Activated naive CD8-positive, alpha-beta T cell treated with anti-CD3 and anti-CD28 coated beads for 36 hours (primary cell): ENCODE measurements around the gene NOP14. TPM values are rescaled to one million over a fixed set of nuclear protein-coding genes. Genes with fewer than 3 reads are reported as not detected.
"Not testable (repeated sequence)": the region's sequence is repeated elsewhere in the genome, so short reads cannot be mapped to it uniquely, and the experiment has no call there.

Source experiments
- DNase-seq: peaks from one replicate; pipeline ENCODE4 v3.0.0; 2021
- H3K27ac Mint-ChIP-seq: one replicate; pipeline ENCODE4 v1.8.0; 2022; ENCODE audit warnings: mild to moderate bottlenecking, moderate library complexity, mixed read lengths
- H3K27me3 Mint-ChIP-seq: one replicate; pipeline ENCODE4 v1.8.0; 2022; ENCODE audit warnings: mild to moderate bottlenecking, mixed read lengths
- H3K36me3 Mint-ChIP-seq: one replicate; pipeline ENCODE4 v1.8.0; 2021; ENCODE audit warnings: mild to moderate bottlenecking, mixed read lengths
- H3K4me1 Mint-ChIP-seq: one replicate; pipeline ENCODE4 v1.8.0; 2021; ENCODE audit warnings: mixed read lengths
- H3K4me3 Mint-ChIP-seq: one replicate; pipeline ENCODE4 v1.8.0; 2022; ENCODE audit warnings: mild to moderate bottlenecking, moderate library complexity, mixed read lengths
- H3K9me3 Mint-ChIP-seq: one replicate; pipeline ENCODE4 v1.8.0; 2022; ENCODE audit warnings: mixed read lengths
- total RNA-seq, 2 experiments: library from RNA; stranded (reverse); gene quantifications; one replicate each; pipeline ENCODE4 v1.2.3, GENCODE V29; 2021

The NOP14 gene
- total RNA-seq, 2 experiments from 2014 or later = 99.1 to 102 TPM

DNA sequence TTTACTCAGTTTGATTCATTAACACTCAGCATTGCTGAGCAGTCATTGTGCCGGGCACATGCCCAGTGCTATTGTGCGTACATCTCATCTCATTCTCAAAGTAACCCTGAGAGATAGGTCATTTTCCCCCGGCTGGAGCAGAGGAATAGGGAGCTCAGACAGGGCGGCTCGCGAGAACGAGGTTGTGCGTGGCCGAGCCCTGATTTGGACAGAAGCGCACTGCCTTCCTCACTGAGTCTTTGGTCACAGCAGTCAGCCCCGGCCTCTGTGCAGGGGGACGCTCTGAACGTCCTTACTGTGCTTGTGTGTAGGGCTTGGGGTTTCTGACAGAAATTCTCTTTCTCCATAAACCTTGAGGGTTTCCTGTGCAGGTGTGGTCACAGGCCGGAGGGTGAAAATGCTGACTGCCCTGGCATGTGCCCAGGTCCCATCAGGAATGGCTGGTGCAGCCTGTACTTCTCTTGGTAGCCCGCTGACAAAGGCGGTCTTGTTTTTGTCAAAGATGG is 39.5 kb downstream of the NOP14 start:
- H3K27ac Mint-ChIP-seq = peak overlapping the region; percentile 72
- H3K9me3 Mint-ChIP-seq = peaks cover 3% of the 10 kb centered on the region
- H3K27me3 Mint-ChIP-seq = no peaks in the 10 kb centered on the region
- H3K4me3 Mint-ChIP-seq = no peak overlapping the region
- H3K4me1 Mint-ChIP-seq = peaks cover 33% of the 10 kb centered on the region
- peaks cover 51% of the 10 kb centered on the region for H3K36me3 Mint-ChIP-seq
- no peak for DNase-seq

DNA sequence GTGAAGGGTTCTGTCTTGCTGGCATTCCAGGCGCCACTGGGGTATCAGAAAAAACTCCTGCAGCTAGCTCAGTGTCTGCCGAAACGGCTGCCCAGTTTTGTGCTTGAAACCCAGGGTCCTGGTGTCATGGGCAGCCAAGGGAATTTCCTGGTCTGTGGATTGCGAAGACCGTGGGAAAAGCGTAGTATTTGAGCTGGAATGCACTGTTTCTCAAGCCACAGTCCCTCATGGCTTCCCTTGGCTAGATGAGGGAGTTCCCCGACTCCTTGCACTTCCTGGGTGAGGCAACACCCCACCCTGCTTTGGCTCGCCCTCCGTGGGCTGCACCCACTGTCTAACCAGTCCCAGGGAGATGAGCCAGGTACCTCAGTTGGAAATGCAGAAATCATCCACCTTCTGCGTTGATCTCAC is 40.1 kb downstream of the NOP14 start:
- no peak for DNase-seq
- H3K4me1 Mint-ChIP-seq = peaks cover 37% of the 10 kb centered on the region
- H3K27me3 Mint-ChIP-seq = no peaks in the 10 kb centered on the region
- no peak overlapping the region for H3K4me3 Mint-ChIP-seq
- H3K9me3 Mint-ChIP-seq = peaks cover 3% of the 10 kb centered on the region
- peak overlapping the region; percentile 72 for H3K27ac Mint-ChIP-seq
- H3K36me3 Mint-ChIP-seq = peaks cover 56% of the 10 kb centered on the region

- H3K9me3 Mint-ChIP-seq = not testable (repeated sequence)
These were observed 40.6 kb downstream of the NOP14 start for GRCh38 chr4:2922453-2923101.

DNA sequence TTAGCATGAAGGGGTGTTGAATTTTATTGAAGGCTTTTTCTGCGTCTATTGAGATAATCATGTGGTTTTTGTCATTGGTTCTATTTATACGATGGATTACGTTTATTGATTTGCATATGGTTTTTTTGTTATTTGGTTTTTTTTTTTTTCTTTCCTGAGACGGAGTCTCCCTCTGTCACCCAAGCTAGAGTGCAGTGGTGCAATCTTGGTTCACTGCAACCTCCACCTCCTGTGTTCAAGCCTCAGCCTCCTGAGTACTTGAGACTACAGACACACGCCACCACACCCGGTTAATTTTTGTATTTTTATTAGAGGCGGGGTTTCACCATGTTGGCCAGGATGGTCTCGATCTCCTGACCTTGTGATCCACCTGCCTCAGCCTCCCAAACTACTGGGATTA is 44.5 kb downstream of the NOP14 start:
- not testable (repeated sequence) for H3K27me3 Mint-ChIP-seq, H3K4me3 Mint-ChIP-seq, DNase-seq, H3K27ac Mint-ChIP-seq, H3K9me3 Mint-ChIP-seq
- Mint-ChIP-seq H3K4me1 (peaks cover 50% of the 10 kb centered on the region), H3K36me3 (peaks cover 78% of the 10 kb centered on the region)

More at GRCh38 chr4:2922453-2923101, 40.6 kb downstream of the NOP14 start:
- DNase-seq = peak; percentile 21
- Mint-ChIP-seq H3K4me1 (peaks cover 42% of the 10 kb centered on the region), H3K36me3 (peaks cover 57% of the 10 kb centered on the region), H3K27ac (peak overlapping the region; percentile 72)
- H3K27me3 Mint-ChIP-seq, H3K4me3 Mint-ChIP-seq: not testable (repeated sequence)

DNA sequence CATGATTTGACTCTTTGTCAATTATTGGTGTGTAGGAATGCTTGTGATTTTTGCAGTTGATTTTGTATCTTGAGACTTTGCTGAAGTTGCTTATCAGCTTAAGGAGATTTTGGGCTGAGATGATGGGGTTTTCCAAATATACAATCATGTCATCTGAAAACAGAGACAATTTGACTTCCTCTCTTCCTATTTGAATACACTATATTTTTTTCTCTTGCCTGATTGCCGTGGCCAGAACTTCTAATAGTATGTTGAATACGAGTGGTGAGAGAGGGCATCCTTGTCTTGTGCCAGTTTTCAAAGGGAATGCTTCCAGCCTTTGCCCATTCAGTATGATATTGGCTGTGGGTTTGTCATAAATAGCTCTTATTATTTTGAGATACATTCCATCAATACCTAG is 44.9 kb downstream of the NOP14 start:
- H3K4me3 Mint-ChIP-seq, DNase-seq, H3K9me3 Mint-ChIP-seq, H3K27me3 Mint-ChIP-seq, H3K27ac Mint-ChIP-seq: not testable (repeated sequence)
- H3K36me3 Mint-ChIP-seq = peaks cover 74% of the 10 kb centered on the region
- H3K4me1 Mint-ChIP-seq = peaks cover 46% of the 10 kb centered on the region

- H3K4me1 Mint-ChIP-seq = peaks cover 33% of the 10 kb centered on the region
- H3K4me3 Mint-ChIP-seq = not testable (repeated sequence)
These were observed 46.5 kb downstream of the NOP14 start for GRCh38 chr4:2916696-2917095.

GRCh38 chr4:2915789-2916188 is 47.4 kb downstream of the NOP14 start:
- Mint-ChIP-seq H3K4me3 (no peak overlapping the region), H3K36me3 (peaks cover 55% of the 10 kb centered on the region), H3K4me1 (peaks cover 27% of the 10 kb centered on the region), H3K9me3 (peaks cover 3% of the 10 kb centered on the region), H3K27me3 (no peaks in the 10 kb centered on the region), H3K27ac (no peak overlapping the region)
- DNase-seq = no peak

More at GRCh38 chr4:2916696-2917095, 46.5 kb downstream of the NOP14 start:
- DNase-seq, H3K9me3 Mint-ChIP-seq, H3K27me3 Mint-ChIP-seq, H3K27ac Mint-ChIP-seq: not testable (repeated sequence)
- H3K36me3 Mint-ChIP-seq = peaks cover 61% of the 10 kb centered on the region

- peaks cover 44% of the 10 kb centered on the region for H3K36me3 Mint-ChIP-seq
- no peak overlapping the region for H3K4me3 Mint-ChIP-seq
- no peaks in the 10 kb centered on the region for H3K27me3 Mint-ChIP-seq
- DNase-seq = peak; percentile 48
- H3K4me1 Mint-ChIP-seq = peaks cover 17% of the 10 kb centered on the region
- H3K27ac Mint-ChIP-seq = no peak overlapping the region
- H3K9me3 Mint-ChIP-seq = no peaks in the 10 kb centered on the region
These were observed 48.7 kb downstream of the NOP14 start for GRCh38 chr4:2914256-2915126.

DNA sequence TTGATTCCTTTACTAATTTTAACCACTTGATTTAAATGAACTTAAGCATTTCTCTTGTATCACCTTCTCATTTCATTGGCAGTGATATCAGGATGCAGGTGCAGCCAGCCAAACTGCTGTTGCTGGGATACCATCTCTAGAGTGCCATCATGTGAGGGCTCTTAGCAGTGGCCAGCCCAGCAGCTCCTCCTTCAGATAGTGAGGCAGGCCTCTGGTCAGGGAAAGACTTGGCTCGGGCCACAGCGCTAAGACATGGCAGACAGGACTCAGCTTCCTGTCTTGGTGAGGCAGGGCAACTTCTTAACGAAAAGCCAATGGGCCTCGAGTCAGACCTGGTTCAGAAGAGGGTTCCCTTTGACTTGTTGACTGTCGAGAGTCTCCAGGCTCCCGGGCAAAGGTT is 50.0 kb downstream of the NOP14 start:
- peaks cover 36% of the 10 kb centered on the region for H3K36me3 Mint-ChIP-seq
- H3K4me3 Mint-ChIP-seq = no peak overlapping the region
- no peak overlapping the region for H3K27ac Mint-ChIP-seq
- H3K4me1 Mint-ChIP-seq = peaks cover 13% of the 10 kb centered on the region
- no peak for DNase-seq
- no peaks in the 10 kb centered on the region for H3K27me3 Mint-ChIP-seq
- no peaks in the 10 kb centered on the region for H3K9me3 Mint-ChIP-seq

- peaks cover 29% of the 10 kb centered on the region for H3K36me3 Mint-ChIP-seq
- H3K4me1 Mint-ChIP-seq = peaks cover 14% of the 10 kb centered on the region
- no peak overlapping the region for H3K27ac Mint-ChIP-seq
- H3K27me3 Mint-ChIP-seq = no peaks in the 10 kb centered on the region
- H3K9me3 Mint-ChIP-seq = no peaks in the 10 kb centered on the region
- no peak for DNase-seq
- H3K4me3 Mint-ChIP-seq = no peak overlapping the region
These were observed 51.3 kb downstream of the NOP14 start for GRCh38 chr4:2911868-2912267.

- no peak overlapping the region for H3K4me3 Mint-ChIP-seq
- H3K9me3 Mint-ChIP-seq = no peaks in the 10 kb centered on the region
- no peak for DNase-seq
- H3K27me3 Mint-ChIP-seq = no peaks in the 10 kb centered on the region
- peaks cover 27% of the 10 kb centered on the region for H3K4me1 Mint-ChIP-seq
- H3K27ac Mint-ChIP-seq = peak overlapping the region; percentile 45
- peaks cover 26% of the 10 kb centered on the region for H3K36me3 Mint-ChIP-seq
These were observed 52.8 kb downstream of the NOP14 start for GRCh38 chr4:2910409-2910808.

DNA sequence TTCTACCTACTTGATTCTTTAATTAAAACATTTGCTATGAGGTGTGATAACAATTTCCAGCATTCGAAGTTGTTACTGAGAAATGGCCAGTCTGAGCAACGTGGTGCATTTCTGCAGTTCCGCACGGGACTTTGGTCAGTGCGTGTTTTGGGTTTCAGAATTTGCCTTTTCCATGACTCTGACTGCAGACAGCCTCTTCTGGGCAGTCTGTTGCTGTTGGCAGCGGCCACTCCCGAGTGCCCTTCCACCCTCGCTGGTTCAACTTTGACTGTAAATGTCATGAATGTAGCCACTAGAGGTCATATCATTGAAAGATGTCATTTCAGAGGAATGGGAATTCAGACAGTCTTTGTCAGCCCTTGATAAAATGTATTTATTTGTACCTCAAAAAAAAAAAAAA is 53.6 kb downstream of the NOP14 start:
- no peak overlapping the region for H3K27ac Mint-ChIP-seq
- no peaks in the 10 kb centered on the region for H3K27me3 Mint-ChIP-seq
- peaks cover 24% of the 10 kb centered on the region for H3K4me1 Mint-ChIP-seq
- H3K36me3 Mint-ChIP-seq = peaks cover 22% of the 10 kb centered on the region
- no peaks in the 10 kb centered on the region for H3K9me3 Mint-ChIP-seq
- H3K4me3 Mint-ChIP-seq = no peak overlapping the region
- no peak for DNase-seq

- Mint-ChIP-seq H3K36me3 (peaks cover 25% of the 10 kb centered on the region), H3K27me3 (no peaks in the 10 kb centered on the region), H3K9me3 (no peaks in the 10 kb centered on the region), H3K27ac (no peak overlapping the region), H3K4me3 (no peak overlapping the region), H3K4me1 (peaks cover 24% of the 10 kb centered on the region)
- no peak for DNase-seq
These were observed 54.5 kb downstream of the NOP14 start for GRCh38 chr4:2908686-2909085.

DNA sequence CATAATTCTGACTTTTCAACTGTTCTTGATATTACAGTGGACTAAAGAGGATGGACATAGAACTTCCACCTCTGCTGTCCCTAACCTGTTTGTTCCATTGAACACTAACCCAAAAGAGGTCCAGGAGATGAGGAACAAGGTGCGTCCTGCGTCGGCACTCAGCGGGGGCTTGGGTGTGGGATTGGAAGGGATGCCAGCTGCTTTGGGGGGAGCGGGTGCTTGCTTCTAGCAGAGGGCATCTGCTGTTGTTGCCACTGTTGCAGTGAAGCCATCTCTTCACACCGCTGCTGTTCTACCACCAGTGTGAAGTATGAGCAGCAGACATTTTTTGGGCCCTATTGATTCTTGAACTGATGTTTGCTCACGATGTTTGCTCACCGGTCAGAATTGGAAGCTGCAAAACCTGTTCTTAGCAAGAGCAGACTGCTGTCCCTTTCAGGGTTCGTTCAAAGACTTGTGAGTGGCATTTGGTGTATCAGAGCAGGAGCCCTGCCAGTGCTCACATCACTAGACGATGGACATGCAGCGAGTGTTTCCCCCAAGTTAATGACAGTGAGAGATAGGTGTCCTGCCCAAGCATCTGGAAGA is 55.4 kb downstream of the NOP14 start:
- no peak for DNase-seq
- H3K4me1 Mint-ChIP-seq = peaks cover 24% of the 10 kb centered on the region
- no peak overlapping the region for H3K4me3 Mint-ChIP-seq
- no peaks in the 10 kb centered on the region for H3K9me3 Mint-ChIP-seq
- no peak overlapping the region for H3K27ac Mint-ChIP-seq
- H3K36me3 Mint-ChIP-seq = peaks cover 25% of the 10 kb centered on the region
- H3K27me3 Mint-ChIP-seq = no peaks in the 10 kb centered on the region

- Mint-ChIP-seq H3K4me1 (peaks cover 24% of the 10 kb centered on the region), H3K27ac (peak overlapping the region; percentile 25), H3K36me3 (peaks cover 25% of the 10 kb centered on the region), H3K4me3 (no peak overlapping the region), H3K9me3 (no peaks in the 10 kb centered on the region), H3K27me3 (no peaks in the 10 kb centered on the region)
- DNase-seq = no peak
These were observed 56.0 kb downstream of the NOP14 start for GRCh38 chr4:2907226-2907625.
